HG03108 (cell line): Measurements from ENCODE around the gene TOMM7.
"Not testable (repeated sequence)": the region's sequence is repeated elsewhere in the genome, so short reads cannot be mapped to it uniquely, and the experiment has no call there.

ENCODE experiments used
- ATAC-seq: cut with Tn5 transposase; IDR thresholded peaks from one replicate; pipeline ENCODE4 v1.9.1; 2021; ENCODE audit warnings: moderate library complexity; ENCODE audit not compliant: unreplicated experiment

Gene TOMM7

GRCh38 chr7:22826593-22826992 is 3.9 kb upstream of the TOMM7 start:
- no peak for ATAC-seq

- ATAC-seq = no peak
Measured at GRCh38 chr7:22824760-22825159, 2.1 kb upstream of the TOMM7 start.

- no peak for ATAC-seq
Measured at GRCh38 chr7:22823142-22823497, 471 bp upstream of the TOMM7 start.

- ATAC-seq = no peak
Measured at GRCh38 chr7:22821702-22822485, 755 bp downstream of the TOMM7 start.

- no peak for ATAC-seq
Measured at GRCh38 chr7:22819476-22819875, 3.2 kb downstream of the TOMM7 start.

GRCh38 chr7:22814261-22815208 is 8.1 kb downstream of the TOMM7 start:
- ATAC-seq = no peak

- no peak for ATAC-seq
Measured at GRCh38 chr7:22812353-22812752, 10.3 kb downstream of the TOMM7 start.

GRCh38 chr7:22811746-22812280 is 10.8 kb downstream of the TOMM7 start:
- ATAC-seq = no peak

GRCh38 chr7:22810843-22811242 is 11.8 kb downstream of the TOMM7 start:
- ATAC-seq = no peak

GRCh38 chr7:22809902-22810642 is 12.6 kb downstream of the TOMM7 start:
- ATAC-seq = no peak

GRCh38 chr7:22808140-22808539 is 14.5 kb downstream of the TOMM7 start:
- no peak for ATAC-seq

- ATAC-seq = no peak
Measured at GRCh38 chr7:22806752-22807151, 15.9 kb downstream of the TOMM7 start.

- no peak for ATAC-seq
Measured at GRCh38 chr7:22805227-22805626, 17.4 kb downstream of the TOMM7 start.

- ATAC-seq = not testable (repeated sequence)
Measured at GRCh38 chr7:22802831-22803230, 19.8 kb downstream of the TOMM7 start.

GRCh38 chr7:22802426-22802825 is 20.2 kb downstream of the TOMM7 start:
- no peak for ATAC-seq

GRCh38 chr7:22801912-22802311 is 20.7 kb downstream of the TOMM7 start:
- no peak for ATAC-seq

- ATAC-seq = no peak
Measured at GRCh38 chr7:22799633-22800032, 23.0 kb downstream of the TOMM7 start.

GRCh38 chr7:22793593-22794462 is 28.8 kb downstream of the TOMM7 start:
- no peak for ATAC-seq

- no peak for ATAC-seq
Measured at GRCh38 chr7:22791204-22792158, 31.2 kb downstream of the TOMM7 start.
